H9 (cell line): ENCODE measurements around the gene PPP3CA. TPM values are rescaled to one million over a fixed set of nuclear protein-coding genes. Genes with fewer than 3 reads are reported as not detected.

ENCODE experiments used
- DNase-seq: peaks from one replicate; pipeline ENCODE4 v3.0.0-alpha.2; 2017
- H2AFZ ChIP-seq: one replicate; pipeline ENCODE4 v1.6.1; 2013; ENCODE audit warnings: mild to moderate bottlenecking, low read length, control low read depth, moderate library complexity
- H2AK5ac ChIP-seq: 2 replicates; pipeline ENCODE4 v1.6.1; 2013; ENCODE audit warnings: low read length, control low read depth, mixed read lengths; ENCODE audit not compliant: insufficient read length
- H2BK120ac ChIP-seq: one replicate; pipeline ENCODE4 v1.6.1; 2013; ENCODE audit warnings: low read depth, mild to moderate bottlenecking, low read length, control low read depth, inconsistent platforms; ENCODE audit not compliant: poor library complexity, severe bottlenecking
- H2BK12ac ChIP-seq: 2 replicates; pipeline ENCODE4 v1.6.1; 2013; ENCODE audit warnings: low read length, control low read depth, mixed read lengths, low read depth; ENCODE audit not compliant: insufficient read length
- H2BK15ac ChIP-seq: 2 replicates; pipeline ENCODE4 v1.6.1; 2013; ENCODE audit warnings: low read depth, low read length, control low read depth
- H2BK20ac ChIP-seq: one replicate; pipeline ENCODE4 v1.6.1; 2013; ENCODE audit warnings: low read depth, mild to moderate bottlenecking, low read length, control low read depth, inconsistent platforms; ENCODE audit not compliant: poor library complexity, severe bottlenecking
- H2BK5ac ChIP-seq: 2 replicates; pipeline ENCODE4 v1.6.1; 2013; ENCODE audit warnings: low read length, control low read depth, mixed read lengths; ENCODE audit not compliant: insufficient read length
- H3K14ac ChIP-seq: 2 replicates; pipeline ENCODE4 v1.6.1; 2013; ENCODE audit warnings: low read length, control low read depth; ENCODE audit not compliant: insufficient read depth
- H3K18ac ChIP-seq: 2 replicates; pipeline ENCODE4 v1.6.1; 2013; ENCODE audit warnings: low read depth, mild to moderate bottlenecking, mixed read lengths, low read length, control low read depth; ENCODE audit not compliant: insufficient read length
- H3K23ac ChIP-seq: 2 replicates; pipeline ENCODE4 v1.6.1; 2013; ENCODE audit warnings: low read length, control low read depth, mixed read lengths, low read depth; ENCODE audit not compliant: insufficient read length
- H3K23me2 ChIP-seq: 2 replicates; pipeline ENCODE4 v1.6.1; 2013; ENCODE audit warnings: low read depth, mild to moderate bottlenecking, mixed read lengths, low read length, control low read depth; ENCODE audit not compliant: insufficient read length, poor library complexity, severe bottlenecking
- H3K27ac ChIP-seq: 2 replicates; pipeline ENCODE4 v1.5.1; 2013; ENCODE audit warnings: low read length, control low read depth, mixed read lengths, low read depth; ENCODE audit not compliant: insufficient read length
- H3K27me3 ChIP-seq: 2 replicates; pipeline ENCODE4 v1.6.1; 2013; ENCODE audit warnings: low read length, control low read depth, inconsistent platforms; ENCODE audit not compliant: insufficient read depth
- H3K4ac ChIP-seq: 2 replicates; pipeline ENCODE4 v1.6.1; 2013; ENCODE audit warnings: low read depth, mild to moderate bottlenecking, control low read depth, inconsistent platforms, low read length, moderate library complexity
- H3K4me1 ChIP-seq: 2 replicates; pipeline ENCODE4 v1.6.1; 2013; ENCODE audit warnings: low read length, control low read depth, inconsistent platforms; ENCODE audit not compliant: insufficient read depth
- H3K4me2 ChIP-seq: 2 replicates; pipeline ENCODE4 v1.6.1; 2013; ENCODE audit warnings: low read length, control low read depth, mixed read lengths; ENCODE audit not compliant: insufficient read length, insufficient read depth
- H3K56ac ChIP-seq: 2 replicates; pipeline ENCODE4 v1.6.1; 2013; ENCODE audit warnings: low read depth, mild to moderate bottlenecking, mixed read lengths, low read length, control low read depth; ENCODE audit not compliant: insufficient read length
- H3K79me1 ChIP-seq: 2 replicates; pipeline ENCODE4 v1.6.1; 2013; ENCODE audit warnings: low read depth, mild to moderate bottlenecking, moderate library complexity, low read length, control low read depth, inconsistent platforms; ENCODE audit not compliant: insufficient read depth, poor library complexity, severe bottlenecking
- H3K79me2 ChIP-seq: 2 replicates; pipeline ENCODE4 v1.6.1; 2013; ENCODE audit warnings: low read length, control low read depth, inconsistent platforms; ENCODE audit not compliant: insufficient read depth
- H3K9ac ChIP-seq: 2 replicates; pipeline ENCODE4 v1.6.1; 2013; ENCODE audit warnings: low read length, control low read depth, mixed read lengths; ENCODE audit not compliant: insufficient read length; ENCODE audit errors: extremely low read depth
- H3K9me3 ChIP-seq: one replicate; pipeline ENCODE4 v1.6.1; 2013; ENCODE audit warnings: low read depth, low read length, inconsistent platforms; ENCODE audit not compliant: control insufficient read depth
- H3T11ph ChIP-seq: one replicate; pipeline ENCODE4 v1.6.1; 2013; ENCODE audit warnings: mild to moderate bottlenecking, low read length, control low read depth, inconsistent platforms
- H4K20me1 ChIP-seq: one replicate; pipeline ENCODE4 v1.6.1; 2013; ENCODE audit not compliant: control insufficient read depth, insufficient read length, insufficient read depth
- H4K5ac ChIP-seq: 2 replicates; pipeline ENCODE4 v1.6.1; 2013; ENCODE audit warnings: low read depth, mild to moderate bottlenecking, mixed read lengths, low read length, control low read depth; ENCODE audit not compliant: insufficient read length
- H4K8ac ChIP-seq: replicated peaks from 2 replicates; pipeline ENCODE4 v1.6.1; 2013; ENCODE audit warnings: low read length, control low read depth, mixed read lengths, low read depth; ENCODE audit not compliant: insufficient read length
- H4K91ac ChIP-seq: 2 replicates; pipeline ENCODE4 v1.6.1; 2013; ENCODE audit warnings: low read depth, mild to moderate bottlenecking, moderate library complexity, mixed read lengths, low read length, control low read depth; ENCODE audit not compliant: insufficient read length
- H3K27ac Mint-ChIP-seq, 3 experiments: 2 replicates in 2 of 3; 3 replicates in 1 of 3; pipeline ENCODE4 v1.8.0; 2020 to 2021; ENCODE audit warnings: mixed read lengths in 3 of 3, mild to moderate bottlenecking in 1 of 3, moderate library complexity in 1 of 3
- H3K27me3 Mint-ChIP-seq: 2 replicates; pipeline ENCODE4 v1.8.0; 2021; ENCODE audit warnings: low read depth, mild to moderate bottlenecking, moderate library complexity, mixed read lengths
- H3K36me3 Mint-ChIP-seq, 3 experiments: 2 replicates in 2 of 3; 3 replicates in 1 of 3; pipeline ENCODE4 v1.8.0; 2020 to 2021; ENCODE audit warnings: low read depth in 3 of 3, mixed read lengths in 3 of 3; ENCODE audit not compliant: insufficient read depth in 1 of 3
- H3K4me1 Mint-ChIP-seq, 2 experiments: 2 replicates each; pipeline ENCODE4 v1.8.0; 2020; ENCODE audit warnings: mixed read lengths in 2 of 2
- H3K4me3 Mint-ChIP-seq, 2 experiments: 2 replicates in 1 of 2; 3 replicates in 1 of 2; pipeline ENCODE4 v1.8.0; 2020 to 2021; ENCODE audit warnings: mild to moderate bottlenecking in 2 of 2, mixed read lengths in 2 of 2, moderate library complexity in 1 of 2
- H3K9me3 Mint-ChIP-seq, 2 experiments: 2 replicates in 1 of 2; 3 replicates in 1 of 2; pipeline ENCODE4 v1.8.0; 2020; ENCODE audit warnings: mild to moderate bottlenecking in 2 of 2, mixed read lengths in 2 of 2, moderate library complexity in 1 of 2
- CTCF ChIP-seq: fragments of 200-600 bp; sonication (generic); conservative IDR thresholded peaks from 3 replicates; pipeline ENCODE4 v1.8.0; 2021; ENCODE audit warnings: antibody characterized with exemption, mild to moderate bottlenecking
- WGBS: extraction: QIAGEN DNeasy Blood & Tissue Kit; methylation state at CpG from one replicate; pipeline ENCODE4 v1.1.7; 2013; ENCODE audit warnings: missing lambda C conversion rate, low lambda C conversion rate, mixed read lengths; ENCODE audit not compliant: insufficient read length; ENCODE audit errors: extremely low coverage; 5-methylcytosine and 5-hydroxymethylcytosine counted together
- total RNA-seq: library from RNA; stranded (reverse); gene quantifications from 2 replicates; pipeline ENCODE4 v1.2.1, GENCODE V29; 2021

Gene PPP3CA
- total RNA-seq, 1 experiment from 2014 or later, result 16.8 TPM

DNA sequence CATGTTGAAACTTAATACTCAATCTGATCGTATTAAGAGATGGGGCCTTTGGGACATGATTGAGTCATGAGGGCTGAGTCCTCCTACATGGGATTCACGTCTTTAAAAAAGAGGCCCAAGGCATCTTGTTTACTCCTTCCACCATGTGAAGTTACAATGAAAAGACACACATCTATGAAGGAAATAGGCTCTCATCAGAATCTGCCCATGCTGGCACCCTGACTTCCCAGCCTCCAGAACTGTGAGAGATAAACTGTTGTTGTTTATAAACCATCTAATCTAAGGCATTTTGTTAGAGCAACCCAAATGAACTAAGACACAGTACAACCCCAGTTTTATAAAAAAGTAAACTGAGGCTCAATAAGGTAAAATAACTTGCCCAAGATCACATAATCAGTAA is 32.3 kb downstream of the PPP3CA start:
- no peak overlapping the region for H3K14ac ChIP-seq
- no peak overlapping the region for H2BK20ac ChIP-seq
- Mint-ChIP-seq H3K36me3 (peaks cover 5 to 9% (median 5%) of the 10 kb centered on the region in 3 experiments; a peak in 4 of 7 replicates), H3K4me1 (no peaks in the 10 kb centered on the region), H3K27me3 (no peaks in the 10 kb centered on the region), H3K4me3 (no peak overlapping the region), H3K9me3 (no peaks in the 10 kb centered on the region; a peak in 1 of 5 replicates), H3K27ac (no peak overlapping the region)
- H4K5ac ChIP-seq, result no peak overlapping the region
- H3K27ac ChIP-seq, result no peak overlapping the region
- WGBS, result no CpG with 5 or more reads among the region's 2 CpGs
- no peak overlapping the region for H2BK15ac ChIP-seq
- H3K27me3 ChIP-seq, result no peaks in the 10 kb centered on the region
- H3T11ph ChIP-seq, result no peak overlapping the region
- H3K56ac ChIP-seq, result no peak overlapping the region
- no peak overlapping the region for H3K23ac ChIP-seq
- no peak overlapping the region for H3K18ac ChIP-seq
- H3K9me3 ChIP-seq, result no peaks in the 10 kb centered on the region
- H4K20me1 ChIP-seq, result no peaks in the 10 kb centered on the region
- no peak overlapping the region for H2AFZ ChIP-seq
- H4K8ac ChIP-seq, result no peak overlapping the region
- H3K79me2 ChIP-seq, result peaks cover 5% of the 10 kb centered on the region; the same call in 1 of the 2 replicates
- H3K23me2 ChIP-seq, result no peaks in the 10 kb centered on the region
- no peak overlapping the region for H3K9ac ChIP-seq
- H3K4ac ChIP-seq, result no peak overlapping the region
- peaks cover 4% of the 10 kb centered on the region for H3K79me1 ChIP-seq
- TF ChIP-seq CTCF, result no peak
- H3K4me1 ChIP-seq, result no peaks in the 10 kb centered on the region
- H4K91ac ChIP-seq, result no peak overlapping the region
- DNase-seq, result no peak
- no peak overlapping the region for H2BK120ac ChIP-seq
- H2AK5ac ChIP-seq, result no peak overlapping the region
- no peak overlapping the region for H2BK12ac ChIP-seq
- no peak overlapping the region for H3K4me2 ChIP-seq
- no peak overlapping the region for H2BK5ac ChIP-seq
